H1 (cell line): Measurements from ENCODE around the gene MAS1L. TPM values are rescaled to one million over a fixed set of nuclear protein-coding genes. Genes with fewer than 3 reads are reported as not detected.

Experiments used
- CTCF ChIA-PET: fragments of 300-600 bp; sonication (Branson Sonifier 250); formaldehyde crosslinking; loops from one replicate; lab custom pipeline; 2021; ENCODE audit not compliant: partially characterized antibody; lab: Charles Lee
- POLR2A ChIA-PET: fragments of 300-600 bp; sonication (Branson Sonifier 250); formaldehyde crosslinking; loops from one replicate; lab custom pipeline; 2021; ENCODE audit warnings: inconsistent platforms; ENCODE audit not compliant: partially characterized antibody; lab: Charles Lee
- DNase-seq, 2 experiments: peaks; one replicate each; pipeline versions ENCODE4 v3.0.0 to v3.0.0-alpha.2; 2010 to 2022; ENCODE audit warnings: low spot score in 2 of 2, low read depth in 1 of 2, mixed read lengths in 1 of 2
- FAIRE-seq: peaks from 2 replicates; lab custom pipeline; 2011; peaks lifted over from hg19 to GRCh38; lab: Jason Lieb, UNC
- H2AFZ ChIP-seq: 2 replicates; pipeline ENCODE4 v1.8.1; 2012; ENCODE audit warnings: low read length, inconsistent platforms
- H2AK5ac ChIP-seq: 2 replicates; pipeline ENCODE4 v1.6.1; 2013; ENCODE audit warnings: low read depth, low read length
- H2BK120ac ChIP-seq: replicated peaks from 2 replicates; pipeline ENCODE3; 2013; ENCODE audit warnings: low read depth, low read length, inconsistent platforms
- H2BK12ac ChIP-seq: 2 replicates; pipeline ENCODE4 v1.6.1; 2013; ENCODE audit warnings: low read depth, low read length
- H2BK15ac ChIP-seq: 2 replicates; pipeline ENCODE4 v1.6.1; 2013; ENCODE audit warnings: low read length
- H2BK20ac ChIP-seq: 2 replicates; pipeline ENCODE4 v1.6.1; 2013; ENCODE audit warnings: low read length
- H2BK5ac ChIP-seq: 2 replicates; pipeline ENCODE4 v1.6.1; 2013; ENCODE audit warnings: low read depth, low read length
- H3K14ac ChIP-seq: 2 replicates; pipeline ENCODE4 v1.6.1; 2013; ENCODE audit warnings: inconsistent platforms; ENCODE audit not compliant: insufficient read length
- H3K18ac ChIP-seq: 2 replicates; pipeline ENCODE4 v1.6.1; 2013; ENCODE audit warnings: low read length; ENCODE audit errors: extremely low read depth
- H3K23ac ChIP-seq: 2 replicates; pipeline ENCODE4 v1.6.1; 2013; ENCODE audit warnings: inconsistent platforms; ENCODE audit not compliant: insufficient read length
- H3K23me2 ChIP-seq: 2 replicates; pipeline ENCODE4 v1.6.1; 2013; ENCODE audit warnings: low read depth, low read length
- H3K27ac ChIP-seq: 2 replicates; pipeline ENCODE4 v1.6.1; 2011; ENCODE audit warnings: low read depth, low read length, inconsistent platforms
- H3K27me3 ChIP-seq, 4 experiments: replicated peaks in 1 of 4; 1 replicate in 1 of 4; 2 replicates in 3 of 4; pipeline versions ENCODE4 v1.6.1 to v1.8.1; 2011 to 2013; ENCODE audit warnings: low read length in 3 of 4, mild to moderate bottlenecking in 3 of 4, inconsistent platforms in 2 of 4, mixed read lengths in 2 of 4, moderate library complexity in 1 of 4; ENCODE audit not compliant: control insufficient read depth in 3 of 4, insufficient read depth in 3 of 4; ENCODE audit errors: extremely low read depth in 1 of 4
- H3K36me3 ChIP-seq, 4 experiments: 2 replicates each; pipeline versions ENCODE4 v1.6.1 to v1.8.1; 2011 to 2013; ENCODE audit warnings: mild to moderate bottlenecking in 4 of 4, low read length in 3 of 4, moderate library complexity in 2 of 4, control low read depth in 1 of 4, inconsistent platforms in 1 of 4; ENCODE audit not compliant: insufficient read depth in 4 of 4, control insufficient read depth in 2 of 4
- H3K4ac ChIP-seq: replicated peaks from 2 replicates; pipeline ENCODE3; 2013; ENCODE audit warnings: low read length, low read depth, mixed read lengths, inconsistent platforms; ENCODE audit not compliant: insufficient read length
- H3K4me1 ChIP-seq, 4 experiments: replicated peaks in 1 of 4; 1 replicate in 1 of 4; 2 replicates in 3 of 4; pipeline versions ENCODE4 v1.6.1 to v1.8.1; 2011 to 2013; ENCODE audit warnings: low read length in 3 of 4, inconsistent platforms in 2 of 4, mixed read lengths in 1 of 4; ENCODE audit not compliant: insufficient read depth in 4 of 4, control insufficient read depth in 3 of 4
- H3K4me2 ChIP-seq, 2 experiments: 2 replicates each; pipeline versions ENCODE4 v1.6.1 to v1.8.1; 2011 to 2013; ENCODE audit warnings: low read depth in 2 of 2, low read length in 2 of 2, control low read depth in 1 of 2, inconsistent platforms in 1 of 2, mild to moderate bottlenecking in 1 of 2; ENCODE audit not compliant: insufficient read depth in 1 of 2
- H3K4me3 ChIP-seq, 4 experiments: fragments of 200-600, 300-600 bp in 1 of 4; sonication (generic), shearing (Covaris generic), sonication (Bioruptor Twin) in 1 of 4; 2 replicates each; pipeline versions ENCODE4 v1.5.1 to v1.8.1; 2011 to 2016; ENCODE audit warnings: low read length in 4 of 4, low read depth in 3 of 4, control low read depth in 2 of 4, inconsistent platforms in 2 of 4, mild to moderate bottlenecking in 2 of 4, mixed read lengths in 1 of 4, moderate library complexity in 1 of 4; ENCODE audit not compliant: insufficient read depth in 2 of 4; ENCODE audit errors: extremely low read depth in 1 of 4
- H3K56ac ChIP-seq: replicated peaks from 2 replicates; pipeline ENCODE3; 2013; ENCODE audit warnings: low read depth, mild to moderate bottlenecking, mixed read lengths, low read length, inconsistent platforms; ENCODE audit not compliant: insufficient read length
- H3K79me1 ChIP-seq: 2 replicates; pipeline ENCODE4 v1.6.1; 2013; ENCODE audit warnings: low read depth, low read length, control low read depth
- H3K79me2 ChIP-seq, 2 experiments: 2 replicates each; pipeline versions ENCODE4 v1.6.1 to v1.8.1; 2012 to 2013; ENCODE audit warnings: low read length in 2 of 2, mild to moderate bottlenecking in 2 of 2, inconsistent platforms in 1 of 2; ENCODE audit not compliant: insufficient read depth in 2 of 2, control insufficient read depth in 1 of 2
- H3K9ac ChIP-seq, 4 experiments: replicated peaks in 1 of 4; 1 replicate in 1 of 4; 2 replicates in 3 of 4; pipeline versions ENCODE4 v1.6.1 to v1.8.1; 2011 to 2013; ENCODE audit warnings: low read depth in 3 of 4, low read length in 3 of 4, control low read depth in 2 of 4, mild to moderate bottlenecking in 2 of 4, moderate library complexity in 2 of 4, inconsistent platforms in 1 of 4; ENCODE audit errors: extremely low read depth in 1 of 4
- H3K9me3 ChIP-seq, 2 experiments: 2 replicates each; pipeline versions ENCODE4 v1.6.1 to v1.8.1; 2012 to 2013; ENCODE audit warnings: mild to moderate bottlenecking in 2 of 2, moderate library complexity in 2 of 2, control low read depth in 1 of 2, inconsistent platforms in 1 of 2, low read depth in 1 of 2, low read length in 1 of 2, mixed read lengths in 1 of 2; ENCODE audit not compliant: insufficient read depth in 2 of 2
- H4K20me1 ChIP-seq, 2 experiments: replicated peaks in 1 of 2; 2 replicates each; pipeline versions ENCODE3 to v1.8.1; 2011 to 2013; ENCODE audit warnings: inconsistent platforms in 2 of 2, low read length in 2 of 2, mild to moderate bottlenecking in 1 of 2; ENCODE audit not compliant: insufficient read depth in 2 of 2, control insufficient read depth in 1 of 2
- H4K5ac ChIP-seq: 2 replicates; pipeline ENCODE4 v1.6.1; 2013; ENCODE audit warnings: low read length, low read depth, mixed read lengths, inconsistent platforms; ENCODE audit not compliant: insufficient read length
- H4K8ac ChIP-seq: 2 replicates; pipeline ENCODE4 v1.8.0; 2013; ENCODE audit warnings: mild to moderate bottlenecking, moderate library complexity, low read length, inconsistent platforms; ENCODE audit not compliant: insufficient read depth; ENCODE audit errors: extremely low read depth
- H4K91ac ChIP-seq: replicated peaks from 2 replicates; pipeline ENCODE3; 2013; ENCODE audit warnings: low read length, mixed read lengths, inconsistent platforms; ENCODE audit not compliant: insufficient read length
- CBX5 ChIP-seq: fragments of 300-800, 300-1000 bp; sonication (generic); IDR thresholded peaks from 2 replicates; pipeline ENCODE4 v1.7.1; 2016; ENCODE audit warnings: antibody characterized with exemption, low read length, low read depth
- EZH2 ChIP-seq: fragments of 200-600 bp; sonication (generic); IDR thresholded peaks from 2 replicates; pipeline ENCODE4 v1.7.1; 2012; ENCODE audit warnings: low read depth, mild to moderate bottlenecking, moderate library complexity, low read length, inconsistent platforms; ENCODE audit not compliant: severe bottlenecking
- GABPA ChIP-seq: IDR thresholded peaks from 2 replicates; pipeline ENCODE4 v1.6.1; 2011; ENCODE audit warnings: mild to moderate bottlenecking, low read length, moderate library complexity, borderline replicate concordance; ENCODE audit not compliant: insufficient read depth
- JUN ChIP-seq: IDR thresholded peaks from 2 replicates; pipeline ENCODE4 v1.6.1; 2011; ENCODE audit warnings: low read depth, mild to moderate bottlenecking, improper control_type of control experiment, low read length
- JUND ChIP-seq: IDR thresholded peaks from 2 replicates; pipeline ENCODE4 v1.6.1; 2011; ENCODE audit warnings: mild to moderate bottlenecking, improper control_type of control experiment, low read length
- POLR2AphosphoS5 ChIP-seq: IDR thresholded peaks from 2 replicates; pipeline ENCODE4 v1.6.1; 2011; ENCODE audit warnings: low read depth, low read length
- RXRA ChIP-seq: IDR thresholded peaks from 2 replicates; pipeline ENCODE4 v1.6.1; 2011; ENCODE audit warnings: low read depth, mild to moderate bottlenecking, low read length, moderate library complexity; ENCODE audit not compliant: insufficient read depth
- SIX5 ChIP-seq: IDR thresholded peaks from 2 replicates; pipeline ENCODE4 v1.6.1; 2011; ENCODE audit warnings: mild to moderate bottlenecking, low read depth, low read length
- SP2 ChIP-seq: IDR thresholded peaks from 2 replicates; pipeline ENCODE4 v1.6.1; 2012; ENCODE audit warnings: mild to moderate bottlenecking, low read length, inconsistent platforms
- YY1 ChIP-seq: IDR thresholded peaks from 2 replicates; pipeline ENCODE4 v1.6.1; 2011; ENCODE audit warnings: low read depth, mild to moderate bottlenecking, low read length
- WGBS, 2 experiments: shearing (Covaris generic) in 1 of 2; methylation state at CpG; one replicate each; pipeline versions ENCODE4 v1.1.6 to v1.1.7; 2013 to 2015; ENCODE audit warnings: low lambda C conversion rate in 2 of 2, mixed read lengths in 2 of 2, inconsistent platforms in 1 of 2, low coverage in 1 of 2, missing lambda C conversion rate in 1 of 2; ENCODE audit not compliant: insufficient replicate concordance in 2 of 2, insufficient coverage in 1 of 2, insufficient read length in 1 of 2; ENCODE audit errors: extremely low coverage in 1 of 2, missing lambda C conversion rate in 1 of 2; 5-methylcytosine and 5-hydroxymethylcytosine counted together
- polyA plus RNA-seq, 7 experiments: library from polyadenylated mRNA; depleted of rRNA in 3 of 7; stranded (reverse) in 5 of 7; unstranded in 2 of 7; fragments of >200 nt in 5 of 7; fragments of 200-250 nt in 2 of 7; gene quantifications; 1 replicate in 5 of 7; 2 replicates in 1 of 7; 4 replicates in 1 of 7; pipeline versions ENCODE4 v1.2.1 to v1.2.3, GENCODE V29; 2011 to 2013; ENCODE audit warnings: missing spikeins in 2 of 7, mixed read lengths in 2 of 7
- total RNA-seq: library from RNA; stranded (reverse); fragmentation: NEBNext Ultra II Directional; extraction: Animal tissue kit (Norgen Biotek cat#: 25700); gene quantifications from 2 replicates; pipeline ENCODE4 v1.2.1, GENCODE V29; 2021

The MAS1L gene
- total and polyA plus RNA-seq, 2 of the 8 experiments (the other 6 are each of a cell fraction or from before 2014, with no cell fraction given), result not detected

GRCh38 chr6:29504961-29505360 is 17.2 kb upstream of the MAS1L start:
- H4K91ac ChIP-seq, result no peak overlapping the region
- no peaks in the 10 kb centered on the region for H3K36me3 ChIP-seq
- no peaks in the 10 kb centered on the region; the same call in 1 of the 2 replicates for H3K79me1 ChIP-seq
- H3K27ac ChIP-seq, result no peak overlapping the region
- FAIRE-seq, result no peak
- no peaks in the 10 kb centered on the region; a peak in 1 of 7 replicates for H3K4me1 ChIP-seq
- H3K56ac ChIP-seq, result no peak overlapping the region
- H3K23me2 ChIP-seq, result no peaks in the 10 kb centered on the region
- H2BK5ac ChIP-seq, result no peak overlapping the region
- 97% methylated on average over 2 of the region's 2 CpGs; no CpG with 5 or more reads in 1 of the 2 experiments for WGBS, 2 experiments
- no peaks in the 10 kb centered on the region for H3K9me3 ChIP-seq
- H3K27me3 ChIP-seq, result no peaks in the 10 kb centered on the region; a peak in 1 of 7 replicates
- no peaks in the 10 kb centered on the region for H3K79me2 ChIP-seq
- H3K18ac ChIP-seq, result no peak overlapping the region
- ChIA-PET POLR2A (no interaction called here), CTCF (interaction anchor here (0.9 kb wide), 1 partner anchor 11 kb away, joined by 5 read pairs; no protein-coding TSS in a partner anchor)
- H2BK15ac ChIP-seq, result no peak overlapping the region
- DNase-seq, result peak in 1 of 2 experiments; percentile 8
- H2BK20ac ChIP-seq, result no peak overlapping the region
- no peak overlapping the region for H3K4ac ChIP-seq
- no peak overlapping the region for H4K5ac ChIP-seq
- no peak overlapping the region for H3K23ac ChIP-seq
- no peak overlapping the region for H2BK12ac ChIP-seq
- H2AFZ ChIP-seq, result no peak overlapping the region
- no peak overlapping the region for H3K4me3 ChIP-seq
- no peak overlapping the region for H3K4me2 ChIP-seq
- H3K9ac ChIP-seq, result no peak overlapping the region
- H3K14ac ChIP-seq, result no peak overlapping the region
- no peak overlapping the region for H2AK5ac ChIP-seq
- H4K20me1 ChIP-seq, result no peaks in the 10 kb centered on the region
- no peak overlapping the region for H4K8ac ChIP-seq
- TF ChIP-seq GABPA, result no peak
- no peak for TF ChIP-seq RXRA
- TF ChIP-seq JUN, result no peak
- no peak for TF ChIP-seq EZH2
- TF ChIP-seq SIX5, result no peak
- no peak for TF ChIP-seq SP2
- TF ChIP-seq CBX5, result no peak
- TF ChIP-seq JUND, result no peak
- no peak for TF ChIP-seq YY1
- no peak for TF ChIP-seq POLR2AphosphoS5
- TF ChIP-seq, all 59 proteins: peak for 0
- H2BK120ac ChIP-seq, result no peak overlapping the region
